Measurements from ENCODE around the gene SRBD1.

- TF ChIP-seq CTCF (IDR thresholded peaks at IDR 0.05) (no peak), ZFX (IDR thresholded peaks at IDR 0.05; ENCODE audit: borderline replicate concordance) (no peak)
Measured at GRCh38 chr2:45602624-45603023, 8.4 kb downstream of the SRBD1 start.

Data from 22Rv1 (cell line).